AG04449 (cell line): Measurements from ENCODE around the gene SLAMF1.

Experiments
- CTCF ChIA-PET: fragments of 350-600 bp; formaldehyde crosslinking; extraction: SDS; loops from one replicate; lab custom pipeline; 2021; ENCODE audit warnings: antibody characterized with exemption; lab: Yijun Ruan, JAX
- POLR2A ChIA-PET: fragments of 400-600, 350-600 bp; formaldehyde crosslinking; extraction: SDS; loops from one replicate; lab custom pipeline; 2020; ENCODE audit warnings: antibody characterized with exemption, inconsistent platforms; lab: Yijun Ruan, JAX
- DNase-seq: peaks from one replicate; pipeline ENCODE4 v3.0.0-alpha.2; 2010; ENCODE audit warnings: low read depth, low spot score
- H3K4me3 ChIP-seq: 2 replicates; pipeline ENCODE4 v1.5.1; 2011; ENCODE audit warnings: low read depth, mild to moderate bottlenecking, control low read depth, low read length
- CTCF ChIP-seq: IDR thresholded peaks from one replicate; pipeline ENCODE4 v1.5.1; 2011; ENCODE audit warnings: mild to moderate bottlenecking, moderate library complexity, low read length, control low read depth, inconsistent platforms; ENCODE audit not compliant: insufficient read depth; ENCODE audit errors: missing control alignments

SLAMF1 gene

GRCh38 chr1:160667896-160668295 is 21.1 kb upstream of the SLAMF1 start:
- ChIA-PET CTCF (no interaction called here), POLR2A (no interaction called here)
- no peak overlapping the region for H3K4me3 ChIP-seq
- DNase-seq = no peak
- no peak for TF ChIP-seq CTCF

- POLR2A ChIA-PET = no interaction called here
- CTCF ChIA-PET = no interaction called here
- no peak for DNase-seq
- no peak for TF ChIP-seq CTCF
- H3K4me3 ChIP-seq = no peak overlapping the region
Measured at GRCh38 chr1:160666079-160666442, 19.2 kb upstream of the SLAMF1 start.

- no peak for DNase-seq
Measured at GRCh38 chr1:160665330-160666078, 18.7 kb upstream of the SLAMF1 start.

GRCh38 chr1:160664573-160665051 is 17.8 kb upstream of the SLAMF1 start:
- TF ChIP-seq CTCF = no peak
- no peak for DNase-seq
- POLR2A ChIA-PET = no interaction called here
- no peak overlapping the region for H3K4me3 ChIP-seq
- CTCF ChIA-PET = no interaction called here

More at GRCh38 chr1:160665330-160666078, 18.7 kb upstream of the SLAMF1 start:
- POLR2A ChIA-PET = no interaction called here
- CTCF ChIA-PET = interaction anchor here (0.8 kb wide), 1 partner anchor 10 kb away, joined by 3 read pairs; no protein-coding TSS in a partner anchor
- no peak for TF ChIP-seq CTCF
- no peak overlapping the region for H3K4me3 ChIP-seq

GRCh38 chr1:160662910-160663309 is 16.1 kb upstream of the SLAMF1 start:
- H3K4me3 ChIP-seq = no peak overlapping the region
- TF ChIP-seq CTCF = no peak
- POLR2A ChIA-PET = no interaction called here
- no peak for DNase-seq
- CTCF ChIA-PET = interaction anchor here (1.8 kb wide), 1 partner anchor 13 kb away, joined by 4 read pairs; no protein-coding TSS in a partner anchor

GRCh38 chr1:160659566-160659965 is 12.7 kb upstream of the SLAMF1 start:
- H3K4me3 ChIP-seq = no peak overlapping the region
- CTCF ChIA-PET = interaction anchor here (0.7 kb wide), 1 partner anchor 16 kb away, joined by 3 read pairs; no protein-coding TSS in a partner anchor
- POLR2A ChIA-PET = no interaction called here
- DNase-seq = no peak
- TF ChIP-seq CTCF = no peak
